BLaER1 (cell line): ENCODE measurements around the gene AKT3.
"Not testable (repeated sequence)": the region's sequence is repeated elsewhere in the genome, so short reads cannot be mapped to it uniquely, and the experiment has no call there.

Experiments
- H3K27ac ChIP-seq: shearing (Covaris generic); formaldehyde crosslinking; 2 replicates; pipeline ENCODE4 v1.8.1; 2022
- H3K27me3 ChIP-seq: shearing (Covaris generic); formaldehyde crosslinking; 2 replicates; pipeline ENCODE4 v1.8.1; 2022
- H3K36me3 ChIP-seq: shearing (Covaris generic); formaldehyde crosslinking; 2 replicates; pipeline ENCODE4 v1.8.1; 2022
- H3K4me1 ChIP-seq: shearing (Covaris generic); formaldehyde crosslinking; 2 replicates; pipeline ENCODE4 v1.8.1; 2022
- H3K4me2 ChIP-seq: shearing (Covaris generic); formaldehyde crosslinking; 2 replicates; pipeline ENCODE4 v1.8.1; 2022
- H3K4me3 ChIP-seq: shearing (Covaris generic); formaldehyde crosslinking; 2 replicates; pipeline ENCODE4 v1.8.1; 2022
- H3K9ac ChIP-seq: shearing (Covaris generic); formaldehyde crosslinking; 2 replicates; pipeline ENCODE4 v1.8.1; 2022
- H3K9me3 ChIP-seq: shearing (Covaris generic); formaldehyde crosslinking; 2 replicates; pipeline ENCODE4 v1.8.1; 2022
- H4K20me1 ChIP-seq: shearing (Covaris generic); formaldehyde crosslinking; 2 replicates; pipeline ENCODE4 v1.8.1; 2022
- Cebpa-rat ChIP-seq: shearing (Covaris generic); IDR thresholded peaks from 2 replicates; pipeline ENCODE4 v1.8.1; 2022

Gene AKT3

DNA sequence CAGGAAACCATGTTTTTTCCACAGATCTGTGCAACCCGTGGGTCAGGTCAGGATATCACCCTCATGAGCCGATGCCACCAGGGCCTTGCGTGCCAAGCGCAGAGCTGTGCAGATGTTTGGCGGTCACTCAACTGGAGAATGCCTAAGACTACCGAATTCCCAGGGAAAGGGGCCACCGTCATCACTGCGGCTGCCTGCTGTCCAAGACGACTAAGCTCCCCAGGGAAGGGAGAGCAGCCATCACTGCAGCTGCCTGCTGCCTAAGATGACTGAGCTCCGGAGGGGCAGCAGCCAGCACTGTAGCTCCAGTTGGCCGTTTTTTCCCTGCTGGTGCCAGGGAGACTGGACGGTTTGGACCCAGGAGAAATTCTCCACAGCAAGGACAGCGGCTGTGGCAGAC lies 31.1 kb downstream of the AKT3 start:
- Histone ChIP-seq H3K27ac (no peak overlapping the region), H3K27me3 (no peaks in the 10 kb centered on the region), H3K9me3 (peaks cover 67% of the 10 kb centered on the region), H3K4me1 (no peaks in the 10 kb centered on the region), H3K36me3 (peaks cover 42% of the 10 kb centered on the region), H3K4me2 (no peak overlapping the region), H3K4me3 (no peak overlapping the region), H4K20me1 (no peaks in the 10 kb centered on the region), H3K9ac (no peak overlapping the region)
- no peak for TF ChIP-seq Cebpa-rat

DNA sequence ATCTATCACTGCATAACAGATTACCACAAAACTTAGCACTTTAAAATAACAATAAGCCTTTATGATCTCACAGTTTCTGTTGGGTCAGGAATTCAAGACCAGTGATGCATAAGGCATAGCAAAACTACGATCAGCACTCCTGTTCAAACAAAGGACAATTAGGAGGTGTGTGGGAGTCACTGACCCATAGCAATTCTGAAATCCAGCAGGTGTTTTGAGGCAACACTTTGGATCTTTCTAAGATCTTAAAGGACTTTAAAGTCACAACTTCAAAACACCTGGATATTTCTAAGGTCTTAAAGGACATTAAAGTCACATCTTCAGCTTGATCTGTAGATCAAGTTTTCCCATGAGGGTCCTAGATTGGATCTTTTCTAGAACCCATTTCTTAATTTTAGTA lies 35.3 kb downstream of the AKT3 start:
- H3K9ac ChIP-seq, result no peak overlapping the region
- no peak for TF ChIP-seq Cebpa-rat
- H3K27ac ChIP-seq, result no peak overlapping the region
- H3K27me3 ChIP-seq, result no peaks in the 10 kb centered on the region
- no peak overlapping the region for H3K4me3 ChIP-seq
- peaks cover 46% of the 10 kb centered on the region for H3K9me3 ChIP-seq
- peaks cover 26% of the 10 kb centered on the region for H3K36me3 ChIP-seq
- H4K20me1 ChIP-seq, result no peaks in the 10 kb centered on the region
- H3K4me2 ChIP-seq, result no peak overlapping the region
- H3K4me1 ChIP-seq, result no peaks in the 10 kb centered on the region

GRCh38 chr1:243807346-243807745 lies 42.7 kb downstream of the AKT3 start:
- H3K4me3 ChIP-seq, H3K36me3 ChIP-seq, H3K9ac ChIP-seq, H3K27ac ChIP-seq, H4K20me1 ChIP-seq, H3K4me2 ChIP-seq, H3K4me1 ChIP-seq, H3K27me3 ChIP-seq: not testable (repeated sequence)
- H3K9me3 ChIP-seq, result peaks cover 14% of the 10 kb centered on the region

- H3K4me2 ChIP-seq, result no peak overlapping the region
- H3K27me3 ChIP-seq, result no peaks in the 10 kb centered on the region
- H3K36me3 ChIP-seq, result 0 out of 2 replicates have a peak, but pooled peaks cover 7% of the 10 kb centered on the region
- H3K9me3 ChIP-seq, result peaks cover 13% of the 10 kb centered on the region
- no peak overlapping the region for H3K27ac ChIP-seq
- peaks cover 7% of the 10 kb centered on the region; the same call in 1 of the 2 replicates for H3K4me1 ChIP-seq
- H4K20me1 ChIP-seq, result 0 out of 2 replicates have a peak, but pooled peaks cover 6% of the 10 kb centered on the region
- no peak overlapping the region for H3K9ac ChIP-seq
- no peak overlapping the region for H3K4me3 ChIP-seq
- TF ChIP-seq Cebpa-rat, result no peak
Measured at GRCh38 chr1:243806310-243806709, 43.7 kb downstream of the AKT3 start.

- Histone ChIP-seq H3K9ac (no peak overlapping the region), H3K27ac (no peak overlapping the region), H3K27me3 (no peaks in the 10 kb centered on the region), H4K20me1 (peaks cover 6% of the 10 kb centered on the region; the same call in 1 of the 2 replicates), H3K9me3 (peaks cover 10% of the 10 kb centered on the region), H3K4me2 (no peak overlapping the region), H3K4me3 (no peak overlapping the region), H3K4me1 (peaks cover 7% of the 10 kb centered on the region; the same call in 1 of the 2 replicates), H3K36me3 (0 out of 2 replicates have a peak, but pooled peaks cover 13% of the 10 kb centered on the region)
- TF ChIP-seq Cebpa-rat, result no peak
Measured at GRCh38 chr1:243802736-243803135, 47.3 kb downstream of the AKT3 start.

GRCh38 chr1:243801378-243801777 lies 48.7 kb downstream of the AKT3 start:
- no peaks in the 10 kb centered on the region for H3K27me3 ChIP-seq

GRCh38 chr1:243799908-243800307 lies 50.1 kb downstream of the AKT3 start:
- H3K4me2 ChIP-seq, result no peak overlapping the region
- H3K27me3 ChIP-seq, result no peaks in the 10 kb centered on the region
- no peak overlapping the region for H3K27ac ChIP-seq
- no peaks in the 10 kb centered on the region; the same call in 1 of the 2 replicates for H4K20me1 ChIP-seq
- no peak for TF ChIP-seq Cebpa-rat
- peaks cover 7% of the 10 kb centered on the region; the same call in 1 of the 2 replicates for H3K4me1 ChIP-seq
- H3K9ac ChIP-seq, result no peak overlapping the region
- peaks cover 19% of the 10 kb centered on the region for H3K36me3 ChIP-seq
- H3K4me3 ChIP-seq, result no peak overlapping the region
- H3K9me3 ChIP-seq, result peaks cover 13% of the 10 kb centered on the region; the same call in 1 of the 2 replicates

More at GRCh38 chr1:243801378-243801777, 48.7 kb downstream of the AKT3 start:
- Histone ChIP-seq H3K9me3 (0 out of 2 replicates have a peak, but pooled peaks cover 5% of the 10 kb centered on the region), H3K27ac (no peak overlapping the region), H3K36me3 (peaks cover 11% of the 10 kb centered on the region), H3K4me2 (no peak overlapping the region), H3K9ac (no peak overlapping the region), H3K4me1 (peaks cover 7% of the 10 kb centered on the region; the same call in 1 of the 2 replicates), H4K20me1 (no peaks in the 10 kb centered on the region; the same call in 1 of the 2 replicates), H3K4me3 (no peak overlapping the region)
- no peak for TF ChIP-seq Cebpa-rat

- H4K20me1 ChIP-seq, result peaks cover 4% of the 10 kb centered on the region; the same call in 1 of the 2 replicates
- no peak for TF ChIP-seq Cebpa-rat
- H3K4me3 ChIP-seq, result no peak overlapping the region
- peaks cover 13% of the 10 kb centered on the region; the same call in 1 of the 2 replicates for H3K9me3 ChIP-seq
- peaks cover 19% of the 10 kb centered on the region for H3K36me3 ChIP-seq
- H3K27ac ChIP-seq, result no peak overlapping the region
- H3K9ac ChIP-seq, result no peak overlapping the region
- no peak overlapping the region for H3K4me2 ChIP-seq
- H3K27me3 ChIP-seq, result no peaks in the 10 kb centered on the region
- peaks cover 9% of the 10 kb centered on the region; the same call in 1 of the 2 replicates for H3K4me1 ChIP-seq
Measured at GRCh38 chr1:243798726-243799125, 51.3 kb downstream of the AKT3 start.

- H3K27ac ChIP-seq, result no peak overlapping the region
- H3K9ac ChIP-seq, result no peak overlapping the region
- no peak overlapping the region for H3K4me2 ChIP-seq
- peaks cover 23% of the 10 kb centered on the region for H3K4me1 ChIP-seq
- H4K20me1 ChIP-seq, result peaks cover 29% of the 10 kb centered on the region
- TF ChIP-seq Cebpa-rat, result no peak
- H3K27me3 ChIP-seq, result no peaks in the 10 kb centered on the region
- no peak overlapping the region for H3K4me3 ChIP-seq
- peaks cover 19% of the 10 kb centered on the region for H3K36me3 ChIP-seq
- H3K9me3 ChIP-seq, result peaks cover 13% of the 10 kb centered on the region; the same call in 1 of the 2 replicates
Measured at GRCh38 chr1:243796016-243796415, 54.0 kb downstream of the AKT3 start.

- Histone ChIP-seq H3K27ac (no peak overlapping the region), H3K9ac (no peak overlapping the region), H3K4me3 (no peak overlapping the region), H3K36me3 (peaks cover 13% of the 10 kb centered on the region), H3K9me3 (peaks cover 13% of the 10 kb centered on the region; the same call in 1 of the 2 replicates), H3K4me2 (no peak overlapping the region), H4K20me1 (peaks cover 47% of the 10 kb centered on the region), H3K4me1 (peaks cover 29% of the 10 kb centered on the region), H3K27me3 (no peaks in the 10 kb centered on the region)
- TF ChIP-seq Cebpa-rat, result no peak
Measured at GRCh38 chr1:243793298-243793697, 56.7 kb downstream of the AKT3 start.
